Nasal cavity respiratory epithelium epithelial cell of viscerocranial mucosa (primary cell): Measurements from ENCODE around the gene RBM7. TPM values are rescaled to one million over a fixed set of nuclear protein-coding genes. Genes with fewer than 3 reads are reported as not detected.

Experiments
- total RNA-seq: library from RNA; depleted of rRNA; stranded (reverse); fragments of >200 nt; gene quantifications from 2 replicates; pipeline ENCODE4 v1.2.3, GENCODE V29; 2014

Gene RBM7
- 47.8 and 59.6 TPM in 2 replicates for total RNA-seq

GRCh38 chr11:114400216-114400914, at the start of gene RBM7, which contains the start of gene C11orf71:
RBM7 (plus strand) TSS chr11:114400666; CDS start chr11:114400672, 6 bp downstream.
C11orf71 (minus strand) TSS chr11:114400511; CDS start chr11:114400331, 180 bp downstream.

GRCh38 chr11:114439229-114440120, 39.0 kb downstream of the RBM7 start, which contains the start of gene REXO2:
REXO2 (plus strand) TSS chr11:114439467; CDS start chr11:114439529, 62 bp downstream.

Other genes starting within 250 kb of the RBM7 start
- 0.34 and 1.9 TPM in 2 replicates for gene NNMT, start 104.3 kb upstream of the RBM7 start, total RNA-seq
- gene C11orf71, start 155 bp upstream of the RBM7 start, total RNA-seq = 1.6 and 3.1 TPM in 2 replicates
- gene REXO2, start 38.8 kb downstream of the RBM7 start, total RNA-seq = 112 and 124 TPM in 2 replicates
- not detected in 2 replicates for gene NXPE1, start 159.2 kb downstream of the RBM7 start, total RNA-seq
- gene NXPE4, start 195.1 kb downstream of the RBM7 start, total RNA-seq = not detected in 2 replicates